K562 (cell line): ENCODE measurements around the gene PIK3R2. TPM values are rescaled to one million over a fixed set of nuclear protein-coding genes. Genes with fewer than 3 reads are reported as not detected.

Experiments
- CBX8 ChIP-seq: fragments of 200-600 bp; sonication (generic); IDR thresholded peaks from 2 replicates; pipeline ENCODE4 v1.6.1; 2012; ENCODE audit warnings: borderline replicate concordance, mixed run types, low read depth, mild to moderate bottlenecking, moderate library complexity, mixed read lengths, low read length, control low read depth, inconsistent platforms; ENCODE audit not compliant: poor library complexity, severe bottlenecking; ENCODE audit errors: extremely low read depth
- CEBPB ChIP-seq: fragments of 450-650 bp; IDR thresholded peaks from 2 replicates; pipeline ENCODE4 v1.6.1; 2016; ENCODE audit warnings: missing genetic modification characterization, missing compliant biosample characterization
- EHMT2 ChIP-seq: fragments of 450-650 bp; IDR thresholded peaks from 2 replicates; pipeline ENCODE4 v1.6.1; 2018; ENCODE audit warnings: antibody characterized with exemption
- ERF ChIP-seq: fragments of 450-650 bp; formaldehyde crosslinking; IDR thresholded peaks from 2 replicates; pipeline ENCODE4 v1.4.0; 2020; ENCODE audit warnings: mild to moderate bottlenecking, mixed read lengths
- ETS1 ChIP-seq: conservative IDR thresholded peaks from 2 replicates; pipeline ENCODE4 v1.6.1; 2011; ENCODE audit warnings: low read depth, mild to moderate bottlenecking, low read length; ENCODE audit not compliant: control insufficient read depth
- FOXA1 ChIP-seq: fragments of 450-650 bp; IDR thresholded peaks from 2 replicates; pipeline ENCODE4 v1.6.1; 2016; ENCODE audit warnings: mild to moderate bottlenecking, borderline replicate concordance
- FOXA3 ChIP-seq, 2 experiments: fragments of 450-650 bp in 1 of 2; sonication (generic) in 1 of 2; formaldehyde crosslinking; IDR thresholded peaks in 1 of 2; conservative IDR thresholded peaks in 1 of 2; 2 replicates each; pipeline versions ENCODE4 v1.4.0 to v1.8.0; 2020 to 2022; ENCODE audit warnings: mild to moderate bottlenecking in 2 of 2, missing genetic modification reagents in 1 of 2
- FOXJ2 ChIP-seq: fragments of 200-800 bp; sonication (Bioruptor generic); IDR thresholded peaks from 2 replicates; pipeline ENCODE4 v1.6.1; 2016; ENCODE audit warnings: missing genetic modification characterization, missing compliant biosample characterization
- FOXK2 ChIP-seq, 2 experiments: fragments of 450-650 bp; IDR thresholded peaks in 1 of 2; conservative IDR thresholded peaks in 1 of 2; 2 replicates each; pipeline ENCODE4 v1.6.1; 2016; ENCODE audit warnings: low read depth in 2 of 2, mild to moderate bottlenecking in 1 of 2
- FUS ChIP-seq: fragments of 200-400 bp; formaldehyde crosslinking; optimal IDR thresholded peaks from 2 replicates; pipeline ENCODE3; 2017; ENCODE audit warnings: low read depth, low read length
- GABPB1 ChIP-seq: sonication (generic); formaldehyde crosslinking; IDR thresholded peaks from 2 replicates; pipeline ENCODE4 v1.8.0; 2022; ENCODE audit warnings: mild to moderate bottlenecking, missing genetic modification reagents
- HDAC3 ChIP-seq: fragments of 450-650 bp; IDR thresholded peaks from 2 replicates; pipeline ENCODE4 v1.6.1; 2018; ENCODE audit warnings: borderline replicate concordance, mild to moderate bottlenecking, moderate library complexity; ENCODE audit not compliant: partially characterized antibody
- HNRNPLL ChIP-seq: fragments of 200-400 bp; formaldehyde crosslinking; IDR thresholded peaks from 2 replicates; pipeline ENCODE4 v1.6.1; 2017; ENCODE audit warnings: low read length, low read depth, mild to moderate bottlenecking; ENCODE audit not compliant: poor library complexity, severe bottlenecking
- KDM1A ChIP-seq, 2 experiments: fragments of 450-650 bp; IDR thresholded peaks; 2 replicates each; pipeline ENCODE4 v1.6.1; 2016; ENCODE audit warnings: mild to moderate bottlenecking in 2 of 2
- KLF16 ChIP-seq: IDR thresholded peaks from 2 replicates; pipeline ENCODE4 v1.6.1; 2016; ENCODE audit warnings: antibody characterized with exemption
- NFYB ChIP-seq: IDR thresholded peaks from 2 replicates; pipeline ENCODE4 v1.6.1; 2011; ENCODE audit warnings: mild to moderate bottlenecking, moderate library complexity; ENCODE audit not compliant: insufficient read length; ENCODE audit errors: extremely low read depth
- PHTF2 ChIP-seq: fragments of 250-450 bp; sonication (Bioruptor Pico); IDR thresholded peaks from 2 replicates; pipeline ENCODE4 v1.5.0; 2021; ENCODE audit warnings: mild to moderate bottlenecking
- PTBP1 ChIP-seq: fragments of 200-400 bp; formaldehyde crosslinking; IDR thresholded peaks from 2 replicates; pipeline ENCODE4 v1.6.1; 2017; ENCODE audit warnings: low read depth, low read length
- SETDB1 ChIP-seq: IDR thresholded peaks from one replicate; pipeline ENCODE4 v1.6.1; 2012; ENCODE audit warnings: low read length, control low read depth, inconsistent platforms
- SMARCA5 ChIP-seq: fragments of 450-650 bp; IDR thresholded peaks from 2 replicates; pipeline ENCODE4 v1.6.1; 2016
- ZBTB2 ChIP-seq: fragments of 450-650 bp; IDR thresholded peaks from 2 replicates; pipeline ENCODE4 v1.6.1; 2016; ENCODE audit warnings: antibody characterized with exemption
- ZNF224 ChIP-seq: sonication (generic); formaldehyde crosslinking; IDR thresholded peaks from 2 replicates; pipeline ENCODE4 v1.8.0; 2022; ENCODE audit warnings: mild to moderate bottlenecking, missing genetic modification reagents
- ZNF384 ChIP-seq: IDR thresholded peaks from 2 replicates; pipeline ENCODE4 v1.6.1; 2012; ENCODE audit warnings: low read depth, low read length, improper control_type of control experiment
- ZNF707 ChIP-seq: fragments of 250-450 bp; sonication (Bioruptor Pico); conservative IDR thresholded peaks from 2 replicates; pipeline ENCODE4 v1.8.0; 2022; ENCODE audit warnings: inconsistent platforms, mild to moderate bottlenecking, moderate library complexity
- polyA plus RNA-seq, 8 experiments: library from polyadenylated mRNA; depleted of rRNA in 4 of 8; stranded (reverse) in 5 of 8; unstranded in 3 of 8; fragments of >200 nt; fragmentation: Nextera tagmentation in 2 of 8; fragmentation: Illumina TruSeq in 1 of 8; extraction: Ambion mirVana in 2 of 8; extraction: Trizol in 1 of 8; gene quantifications; 2 replicates each; pipeline versions ENCODE4 v1.2.1 to v1.2.3, GENCODE V29; 2011 to 2014; ENCODE audit warnings: inconsistent platforms in 1 of 8, missing spikeins in 1 of 8
- total RNA-seq, 7 experiments: library from RNA; depleted of rRNA in 6 of 7; stranded (reverse); fragments of >200 nt in 6 of 7; fragmentation: Illumina TruSeq in 2 of 7; extraction: Trizol in 2 of 7; gene quantifications; 2 replicates each; pipeline versions ENCODE4 v1.2.1 to v1.2.3, GENCODE V29; 2011 to 2021; ENCODE audit warnings: low replicate concordance in 1 of 7
- TF ChIP-seq, protein P1 (sequence below): sonication (generic); formaldehyde crosslinking; IDR thresholded peaks from 2 replicates; pipeline ENCODE4 v1.8.1; 2023; ENCODE audit warnings: mild to moderate bottlenecking, missing genetic modification reagents

The PIK3R2 gene
- total and polyA plus RNA-seq, 9 of the 15 experiments (the other 6 are each of a cell fraction or from before 2014, with no cell fraction given) = 0.39 to 37.9 (median 5.3) TPM

- TF ChIP-seq FUS (no peak), FOXK2 (conservative IDR thresholded peaks at IDR 0.05 in 1 of 2, IDR thresholded peaks at IDR 0.05 in 1 of 2; ENCODE audit: low read depth in 2 of 2) (no peak), KLF16 (no peak), FOXA1 (no peak), FOXJ2 (tag) (no peak), PTBP1 (peak; percentile 76; the same call in 1 of the 2 replicates), ZBTB2 (no peak), HDAC3 (no peak), KDM1A (IDR thresholded peaks at IDR 0.05) (peak in 1 of 2 experiments; percentile 50; a peak in 3 of 4 replicates), CBX8 (no peak), FOXA3 (CRISPR knock-in tag; conservative IDR thresholded peaks at IDR 0.05 in 1 of 2, IDR thresholded peaks at IDR 0.05 in 1 of 2) (no peak), EHMT2 (no peak), PHTF2 (CRISPR knock-in tag) (no peak), NFYB (no peak), GABPB1 (no peak), ETS1 (no peak), HNRNPLL (no peak), SMARCA5 (peak; percentile 63; the same call in 1 of the 2 replicates), ZNF707 (CRISPR knock-in tag) (no peak), SETDB1 (no peak), ZNF384 (no peak), ZNF224 (no peak), CEBPB (no peak), ERF (CRISPR knock-in tag) (no peak)
- TF ChIP-seq, protein P1, sequence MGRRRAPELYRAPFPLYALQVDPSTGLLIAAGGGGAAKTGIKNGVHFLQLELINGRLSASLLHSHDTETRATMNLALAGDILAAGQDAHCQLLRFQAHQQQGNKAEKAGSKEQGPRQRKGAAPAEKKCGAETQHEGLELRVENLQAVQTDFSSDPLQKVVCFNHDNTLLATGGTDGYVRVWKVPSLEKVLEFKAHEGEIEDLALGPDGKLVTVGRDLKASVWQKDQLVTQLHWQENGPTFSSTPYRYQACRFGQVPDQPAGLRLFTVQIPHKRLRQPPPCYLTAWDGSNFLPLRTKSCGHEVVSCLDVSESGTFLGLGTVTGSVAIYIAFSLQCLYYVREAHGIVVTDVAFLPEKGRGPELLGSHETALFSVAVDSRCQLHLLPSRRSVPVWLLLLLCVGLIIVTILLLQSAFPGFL = no peak
These were observed 2.4 kb downstream of the PIK3R2 start (continued) for GRCh38 chr19:18155095-18156087.
